Measurements from ENCODE around the gene KRT7. TPM values are rescaled to one million over a fixed set of nuclear protein-coding genes. Genes with fewer than 3 reads are reported as not detected.
A peak's percentile ranks its signal among the peaks of the same experiment; 100 is the strongest.

KRT7 gene
- total and polyA plus RNA-seq, 2 donors (not counting 3 experiments of a cell fraction or from before 2014, with no cell fraction given) = 120 to 293 TPM

DNA sequence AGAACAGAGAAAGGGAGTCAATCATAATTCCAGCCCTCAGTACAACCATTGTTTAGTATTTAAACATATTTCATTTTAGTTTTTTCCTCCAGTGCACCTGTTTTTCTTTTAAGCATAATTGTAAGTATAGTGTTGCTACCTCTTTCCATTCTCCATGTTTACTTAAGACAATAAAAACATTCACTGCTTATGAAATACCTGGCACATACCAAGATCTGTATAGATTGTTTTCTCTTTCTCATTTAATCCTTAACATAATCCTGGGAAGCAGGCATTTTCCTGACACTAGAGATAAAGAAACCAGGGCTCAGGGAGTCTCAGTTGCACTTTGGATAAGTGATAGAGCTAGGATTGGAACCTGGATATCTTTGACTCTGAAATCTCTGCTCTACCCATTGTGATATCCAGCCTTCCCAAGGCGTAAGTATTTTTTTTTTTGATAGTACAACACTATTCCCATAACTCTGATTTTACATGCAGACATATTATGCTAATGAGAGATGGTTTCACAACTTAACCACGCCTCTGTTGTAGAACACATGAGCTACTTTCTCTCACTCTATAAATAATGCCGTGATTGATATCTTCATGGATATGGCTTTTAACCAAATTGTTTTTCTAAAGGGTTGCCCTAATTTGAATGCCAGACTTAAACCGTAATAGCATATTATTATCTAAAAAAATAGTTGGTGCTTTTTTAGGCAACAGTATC is 11.8 kb upstream of the KRT7 start:
- Histone ChIP-seq H4K20me1 (replicated peaks; ENCODE audit: control insufficient read depth, extremely low read depth, insufficient read depth, low read length) (no peaks in the 10 kb centered on the region), H3K9me1 (replicated peaks; ENCODE audit: control insufficient read depth, extremely low read depth, insufficient read depth, low read length) (no peaks in the 10 kb centered on the region), H3K27ac (ENCODE audit: insufficient read depth, low read depth, low read length) (no peak overlapping the region), H3K9me3 (replicated peaks; ENCODE audit: control insufficient read depth, insufficient read depth, low read length) (no peaks in the 10 kb centered on the region), H3K27me3 (ENCODE audit: control insufficient read depth in 2 of 2, insufficient read depth in 2 of 2, low read length in 2 of 2) (no peaks in the 10 kb centered on the region), H3K4me2 (ENCODE audit: insufficient read depth, low read length) (no peak overlapping the region), H3K9ac (replicated peaks; ENCODE audit: extremely low read depth, insufficient read depth, low read length) (no peak overlapping the region), H3K36me3 (ENCODE audit: control insufficient read depth in 2 of 2, extremely low read depth in 1 of 2, insufficient read depth in 2 of 2, low read length in 2 of 2) (no peaks in the 10 kb centered on the region), H3K4me1 (ENCODE audit: control insufficient read depth, extremely low read depth, insufficient read depth, low read length) (peaks cover 18% of the 10 kb centered on the region), H2AFZ (ENCODE audit: low read depth, low read length) (no peak overlapping the region), H3K4me3 (replicated peaks in 1 of 3; ENCODE audit: insufficient read depth in 1 of 3, low read depth in 1 of 3, low read length in 3 of 3) (no peak overlapping the region), H3K79me2 (ENCODE audit: control insufficient read depth, insufficient read depth, low read length) (no peaks in the 10 kb centered on the region)
- intact Hi-C loops (cut with micrococcal nuclease) = no loop called here
- FAIRE-seq (no peak), DNase-seq (ENCODE audit: low read depth, low spot score) (no peak)
- no TSS peak for BruUV-seq (replicated peaks)
- CTCF ChIA-PET = interaction anchor here (0.7 to 3.8 kb wide), 18 partner anchors 8 to 658 kb away, joined by 3 to 20 read pairs (median 4); partner anchors contain the start of genes KRT7, KRT80 and KRT86
- POLR2A ChIA-PET = no interaction called here
- dilution Hi-C loops (cut with MboI; ENCODE audit: extremely low pct_ligation_motif_present, low sequenced_read_pairs) = no loop called here
- TF ChIP-seq GATA2 (IDR thresholded peaks at IDR 0.05; ENCODE audit: insufficient read depth, insufficient read length, low read depth, low read length) = no peak
- TF ChIP-seq, protein P1, sequence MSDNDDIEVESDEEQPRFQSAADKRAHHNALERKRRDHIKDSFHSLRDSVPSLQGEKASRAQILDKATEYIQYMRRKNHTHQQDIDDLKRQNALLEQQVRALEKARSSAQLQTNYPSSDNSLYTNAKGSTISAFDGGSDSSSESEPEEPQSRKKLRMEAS (IDR thresholded peaks at IDR 0.05; ENCODE audit: insufficient read depth, insufficient read length) = no peak

DNA sequence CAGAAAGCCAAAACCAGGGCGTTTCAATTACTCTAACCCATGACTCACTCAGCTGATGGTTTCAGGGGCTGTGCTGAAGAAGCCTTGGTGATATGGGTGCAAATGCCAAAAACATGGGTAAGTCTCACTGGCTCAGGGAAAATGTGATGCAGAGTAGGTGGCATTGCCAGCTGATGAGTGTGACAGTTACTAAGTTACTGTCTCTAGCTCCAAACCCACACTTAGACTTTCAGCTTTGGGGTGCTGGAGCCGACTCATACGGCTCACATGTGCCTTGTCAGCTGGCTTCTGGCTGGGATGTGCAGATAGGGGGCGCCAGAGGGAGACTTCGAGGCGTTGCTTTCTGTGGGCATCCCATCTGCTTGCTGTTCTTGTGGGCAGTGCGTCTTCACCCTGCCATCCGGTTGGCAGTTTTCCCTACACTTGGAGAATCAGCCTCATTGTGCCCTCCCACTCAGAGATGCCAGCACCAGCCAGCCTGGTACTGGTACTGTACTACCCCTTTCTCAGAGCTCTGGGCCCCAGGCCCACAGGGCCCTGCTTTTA is 11.1 kb upstream of the KRT7 start:
- H3K9me1 ChIP-seq (replicated peaks; ENCODE audit: control insufficient read depth, extremely low read depth, insufficient read depth, low read length) = no peaks in the 10 kb centered on the region
- ChIA-PET POLR2A (interaction anchor here (0.6 kb wide), 1 partner anchor 56 kb away, joined by 6 read pairs; no protein-coding TSS in a partner anchor), CTCF (interaction anchor here (0.7 to 3.8 kb wide), 20 partner anchors 8 to 658 kb away, joined by 3 to 20 read pairs (median 4); partner anchors contain the start of genes KRT7, KRT80 and KRT86)
- no peaks in the 10 kb centered on the region for H4K20me1 ChIP-seq (replicated peaks; ENCODE audit: control insufficient read depth, extremely low read depth, insufficient read depth, low read length)
- H3K4me3 ChIP-seq (replicated peaks in 1 of 3; ENCODE audit: insufficient read depth in 1 of 3, low read depth in 1 of 3, low read length in 3 of 3) = no peak overlapping the region
- H3K4me1 ChIP-seq (ENCODE audit: control insufficient read depth, extremely low read depth, insufficient read depth, low read length) = peaks cover 11% of the 10 kb centered on the region
- no peak overlapping the region for H3K4me2 ChIP-seq (ENCODE audit: insufficient read depth, low read length)
- H3K27me3 ChIP-seq (ENCODE audit: control insufficient read depth in 2 of 2, insufficient read depth in 2 of 2, low read length in 2 of 2) = no peaks in the 10 kb centered on the region
- H3K36me3 ChIP-seq (ENCODE audit: control insufficient read depth in 2 of 2, extremely low read depth in 1 of 2, insufficient read depth in 2 of 2, low read length in 2 of 2) = no peaks in the 10 kb centered on the region
- peak; percentile 33 for FAIRE-seq
- H3K9me3 ChIP-seq (replicated peaks; ENCODE audit: control insufficient read depth, insufficient read depth, low read length) = no peaks in the 10 kb centered on the region
- intact Hi-C loops (cut with micrococcal nuclease) = no loop called here
- no peak overlapping the region for H3K9ac ChIP-seq (replicated peaks; ENCODE audit: extremely low read depth, insufficient read depth, low read length)
- no peaks in the 10 kb centered on the region for H3K79me2 ChIP-seq (ENCODE audit: control insufficient read depth, insufficient read depth, low read length)
- TF ChIP-seq, protein P1 (IDR thresholded peaks at IDR 0.05; ENCODE audit: insufficient read depth, insufficient read length) = no peak
- no peak for TF ChIP-seq POLR2A (IDR thresholded peaks at IDR 0.05; ENCODE audit: low read depth, low read length)
- TF ChIP-seq MYC (IDR thresholded peaks at IDR 0.05; ENCODE audit: low read depth, low read length) = no peak
- TF ChIP-seq GATA2 (IDR thresholded peaks at IDR 0.05; ENCODE audit: insufficient read depth, insufficient read length, low read depth, low read length) = no peak
- TF ChIP-seq, protein P2, sequence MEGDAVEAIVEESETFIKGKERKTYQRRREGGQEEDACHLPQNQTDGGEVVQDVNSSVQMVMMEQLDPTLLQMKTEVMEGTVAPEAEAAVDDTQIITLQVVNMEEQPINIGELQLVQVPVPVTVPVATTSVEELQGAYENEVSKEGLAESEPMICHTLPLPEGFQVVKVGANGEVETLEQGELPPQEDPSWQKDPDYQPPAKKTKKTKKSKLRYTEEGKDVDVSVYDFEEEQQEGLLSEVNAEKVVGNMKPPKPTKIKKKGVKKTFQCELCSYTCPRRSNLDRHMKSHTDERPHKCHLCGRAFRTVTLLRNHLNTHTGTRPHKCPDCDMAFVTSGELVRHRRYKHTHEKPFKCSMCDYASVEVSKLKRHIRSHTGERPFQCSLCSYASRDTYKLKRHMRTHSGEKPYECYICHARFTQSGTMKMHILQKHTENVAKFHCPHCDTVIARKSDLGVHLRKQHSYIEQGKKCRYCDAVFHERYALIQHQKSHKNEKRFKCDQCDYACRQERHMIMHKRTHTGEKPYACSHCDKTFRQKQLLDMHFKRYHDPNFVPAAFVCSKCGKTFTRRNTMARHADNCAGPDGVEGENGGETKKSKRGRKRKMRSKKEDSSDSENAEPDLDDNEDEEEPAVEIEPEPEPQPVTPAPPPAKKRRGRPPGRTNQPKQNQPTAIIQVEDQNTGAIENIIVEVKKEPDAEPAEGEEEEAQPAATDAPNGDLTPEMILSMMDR (IDR thresholded peaks at IDR 0.05; ENCODE audit: extremely low read depth in 1 of 2, insufficient read depth in 1 of 2, low read depth in 1 of 2, low read length in 2 of 2) = peak; percentile 70 to 78
- no peak for TF ChIP-seq POLR2AphosphoS5 (IDR thresholded peaks at IDR 0.05; ENCODE audit: insufficient read depth, low read depth, low read length)
- TF ChIP-seq EZH2 (IDR thresholded peaks at IDR 0.05; ENCODE audit: borderline replicate concordance, low read depth, low read length, severe bottlenecking) = no peak
- no peak for TF ChIP-seq FOS (IDR thresholded peaks at IDR 0.05; ENCODE audit: borderline replicate concordance, insufficient read depth, low read length)
- no TSS peak for BruUV-seq (replicated peaks)
- DNase-seq (ENCODE audit: low read depth, low spot score) = peak; percentile 44
- no peak overlapping the region for H3K27ac ChIP-seq (ENCODE audit: insufficient read depth, low read depth, low read length)
- dilution Hi-C loops (cut with MboI; ENCODE audit: extremely low pct_ligation_motif_present, low sequenced_read_pairs) = no loop called here
- no peak overlapping the region for H2AFZ ChIP-seq (ENCODE audit: low read depth, low read length)
